GM13976 (cell line): ENCODE results near the gene HTRA1.

ENCODE experiments used
- DNase-seq: peaks from one replicate; pipeline ENCODE4 v3.0.0; 2012; ENCODE audit warnings: low spot score
- CTCF ChIP-seq: IDR thresholded peaks from 2 replicates; pipeline ENCODE4 v1.5.1; 2012; ENCODE audit warnings: borderline replicate concordance, mild to moderate bottlenecking; ENCODE audit not compliant: insufficient read depth; ENCODE audit errors: extremely low read depth, missing control alignments, control extremely low read depth
- in situ Hi-C: fragments of 300-500 bp; cut with MboI; formaldehyde crosslinking; loops from one replicate; pipeline ENCODE4 v1.12.0; 2022; ENCODE audit warnings: low sequenced_read_pairs, mixed read lengths, inconsistent platforms; ENCODE audit not compliant: unreplicated experiment

Gene HTRA1

GRCh38 chr10:122510736-122511135 lies 49.4 kb downstream of the HTRA1 start:
- no peak for TF ChIP-seq CTCF

GRCh38 chr10:122513053-122513452 lies 51.7 kb downstream of the HTRA1 start:
- TF ChIP-seq CTCF = no peak
- no peak for DNase-seq
- in situ Hi-C loops = no loop called here

More at GRCh38 chr10:122510736-122511135, 49.4 kb downstream of the HTRA1 start:
- DNase-seq = no peak
- in situ Hi-C loops = no loop called here

- TF ChIP-seq CTCF = no peak
- no peak for DNase-seq
- in situ Hi-C loops = no loop called here
Measured at GRCh38 chr10:122514045-122514840, 52.9 kb downstream of the HTRA1 start.

GRCh38 chr10:122515022-122515424 lies 53.7 kb downstream of the HTRA1 start:
- TF ChIP-seq CTCF = no peak
- in situ Hi-C loops = no loop called here
- no peak for DNase-seq

- TF ChIP-seq CTCF = no peak
- peak; percentile 62 for DNase-seq
- in situ Hi-C loops = no loop called here
Measured at GRCh38 chr10:122515588-122516231, 54.4 kb downstream of the HTRA1 start.

- in situ Hi-C loops = no loop called here
- no peak for DNase-seq
- no peak for TF ChIP-seq CTCF
Measured at GRCh38 chr10:122516734-122517133, 55.4 kb downstream of the HTRA1 start.

GRCh38 chr10:122519144-122519543 lies 57.8 kb downstream of the HTRA1 start:
- TF ChIP-seq CTCF = no peak
- DNase-seq = no peak
- in situ Hi-C loops = no loop called here
